ENCODE results near the gene TEP1. TPM values are rescaled to one million over a fixed set of nuclear protein-coding genes. Genes with fewer than 3 reads are reported as not detected.
A peak's percentile ranks its signal among the peaks of the same experiment; 100 is the strongest.

The TEP1 gene
- total and polyA plus RNA-seq, 2 of the 13 experiments (the other 11 are each of a cell fraction or from before 2014, with no cell fraction given) = 11.0 to 12.8 TPM

DNA sequence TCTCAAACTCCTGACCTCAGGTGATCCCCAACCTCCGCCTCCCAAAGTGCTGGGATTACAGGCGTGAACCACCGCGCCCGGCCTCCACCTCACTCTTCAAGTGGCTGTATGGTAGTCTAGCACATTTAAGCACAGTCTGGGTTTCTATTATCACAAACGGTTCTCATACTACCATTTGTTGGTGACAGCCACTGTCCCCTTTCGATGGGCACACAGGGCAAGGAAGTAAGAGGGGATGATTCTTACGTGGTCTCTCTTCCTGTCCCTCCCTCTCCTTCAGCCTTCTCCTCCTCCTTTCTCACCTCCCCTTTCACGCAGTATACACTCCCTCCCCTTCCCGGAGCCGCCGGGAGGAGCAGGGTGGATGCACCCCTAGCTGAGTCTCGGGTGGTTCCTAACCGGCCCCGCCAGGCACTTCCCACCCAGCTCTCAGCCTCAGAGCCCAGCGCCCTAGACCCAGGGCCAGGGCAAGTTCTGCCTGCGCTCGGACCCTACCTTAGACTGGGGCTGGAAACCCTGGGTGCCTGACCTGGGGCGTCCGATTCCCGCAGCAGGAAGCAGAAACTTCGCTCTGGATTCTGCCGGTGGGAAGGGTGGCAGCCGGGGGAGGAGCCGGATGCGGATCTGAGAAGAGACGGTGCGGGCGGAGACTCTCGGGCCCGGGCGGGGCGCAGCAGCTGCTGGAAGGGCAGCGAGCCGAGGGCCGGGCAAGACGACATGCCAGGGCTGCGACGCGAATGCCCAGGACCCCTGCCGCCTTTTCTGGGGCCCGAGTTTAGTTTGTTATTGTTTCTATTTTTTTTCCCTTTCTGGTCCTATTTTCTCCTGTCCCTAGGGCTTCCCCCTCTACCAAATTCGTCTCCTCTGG is at the start of gene TEP1 (continued):
- TF ChIP-seq ZNF280B (CRISPR knock-in tag; IDR thresholded peaks at IDR 0.05; ENCODE audit: borderline replicate concordance) = peak; percentile 72
- TF ChIP-seq SSRP1 (CRISPR knock-in tag; IDR thresholded peaks at IDR 0.05) = peak; percentile 79; the same call in 1 of the 2 replicates
- TF ChIP-seq ZNF770 (CRISPR knock-in tag; IDR thresholded peaks at IDR 0.05) = 0 out of 2 replicates have a peak, but pooled peaks have one; percentile 25
- TF ChIP-seq CBX2 (IDR thresholded peaks at IDR 0.05; ENCODE audit: low read depth, low read length) = no peak
- TF ChIP-seq CBX2 (CRISPR knock-in tag; IDR thresholded peaks at IDR 0.05; ENCODE audit: low read depth) = no peak
- no peak for TF ChIP-seq ATM (IDR thresholded peaks at IDR 0.05; ENCODE audit: borderline replicate concordance)
- 0 out of 2 replicates have a peak, but pooled peaks have one; percentile 57 for TF ChIP-seq ZNF670 (CRISPR knock-in tag; IDR thresholded peaks at IDR 0.05; ENCODE audit: borderline replicate concordance)
- TF ChIP-seq EHMT2 (IDR thresholded peaks at IDR 0.05; ENCODE audit: borderline replicate concordance, low read depth, low read length) = no peak
- peak; percentile 22; the same call in 1 of the 2 replicates for TF ChIP-seq GLI4 (CRISPR knock-in tag; IDR thresholded peaks at IDR 0.05; ENCODE audit: borderline replicate concordance)
- peak; percentile 72 for TF ChIP-seq TAF15 (IDR thresholded peaks at IDR 0.05; ENCODE audit: low read depth, low read length, poor library complexity, severe bottlenecking)
- peak; percentile 74 for TF ChIP-seq MEF2D (CRISPR knock-in tag; IDR thresholded peaks at IDR 0.05)
- no peak for TF ChIP-seq ZNF180 (CRISPR knock-in tag; IDR thresholded peaks at IDR 0.05; ENCODE audit: borderline replicate concordance, low read depth)
- peak; percentile 83 for TF ChIP-seq MED8 (CRISPR knock-in tag; IDR thresholded peaks at IDR 0.05; ENCODE audit: insufficient replicate concordance)
- peak; percentile 79 for TF ChIP-seq ZNF235 (CRISPR knock-in tag; IDR thresholded peaks at IDR 0.05; ENCODE audit: borderline replicate concordance)
- TF ChIP-seq ONECUT2 (CRISPR knock-in tag; IDR thresholded peaks at IDR 0.05) = 0 out of 2 replicates have a peak, but pooled peaks have one; percentile 25
- TF ChIP-seq SATB2 (CRISPR knock-in tag; IDR thresholded peaks at IDR 0.05) = 0 out of 2 replicates have a peak, but pooled peaks have one; percentile 78
- peak; percentile 77 for TF ChIP-seq ZFX (CRISPR knock-in tag; IDR thresholded peaks at IDR 0.05; ENCODE audit: low read depth)
- 0 out of 2 replicates have a peak, but pooled peaks have one; percentile 22 for TF ChIP-seq KLF11 (CRISPR knock-in tag; IDR thresholded peaks at IDR 0.05)
- peak; percentile 18; the same call in 1 of the 2 replicates for TF ChIP-seq RARA (CRISPR knock-in tag; IDR thresholded peaks at IDR 0.05)
- no peak for TF ChIP-seq FLYWCH1 (CRISPR knock-in tag; IDR thresholded peaks at IDR 0.05)
- peak; percentile 79 for TF ChIP-seq XRCC5 (optimal IDR thresholded peaks at IDR 0.05; ENCODE audit: low read length)
- TF ChIP-seq ZNF333 (CRISPR knock-in tag; IDR thresholded peaks at IDR 0.05; ENCODE audit: borderline replicate concordance) = no peak; the same call in 1 of the 2 replicates
- TF ChIP-seq ZBTB20 (CRISPR knock-in tag; IDR thresholded peaks at IDR 0.05; ENCODE audit: borderline replicate concordance, low read depth) = peak; percentile 23; the same call in 1 of the 2 replicates
- peak; percentile 80; the same call in 1 of the 2 replicates for TF ChIP-seq KDM5B (CRISPR knock-in tag; IDR thresholded peaks at IDR 0.05; ENCODE audit: borderline replicate concordance)
- peak; percentile 96 for TF ChIP-seq PHF21A (CRISPR knock-in tag; IDR thresholded peaks at IDR 0.05)
- TF ChIP-seq KAT8 (CRISPR knock-in tag; IDR thresholded peaks at IDR 0.05) = peak; percentile 90
- no peak for TF ChIP-seq EED (CRISPR knock-in tag; IDR thresholded peaks at IDR 0.05)
- no peak for TF ChIP-seq ZSCAN30 (CRISPR knock-in tag; IDR thresholded peaks at IDR 0.05)
